Measurements from ENCODE around the gene FGFR4. TPM values are rescaled to one million over a fixed set of nuclear protein-coding genes. Genes with fewer than 3 reads are reported as not detected.

The FGFR4 gene
- total and polyA plus RNA-seq, 2 donors (not counting 1 experiment from before 2014, with no cell fraction given), result 1.2 to 2.7 TPM

DNA sequence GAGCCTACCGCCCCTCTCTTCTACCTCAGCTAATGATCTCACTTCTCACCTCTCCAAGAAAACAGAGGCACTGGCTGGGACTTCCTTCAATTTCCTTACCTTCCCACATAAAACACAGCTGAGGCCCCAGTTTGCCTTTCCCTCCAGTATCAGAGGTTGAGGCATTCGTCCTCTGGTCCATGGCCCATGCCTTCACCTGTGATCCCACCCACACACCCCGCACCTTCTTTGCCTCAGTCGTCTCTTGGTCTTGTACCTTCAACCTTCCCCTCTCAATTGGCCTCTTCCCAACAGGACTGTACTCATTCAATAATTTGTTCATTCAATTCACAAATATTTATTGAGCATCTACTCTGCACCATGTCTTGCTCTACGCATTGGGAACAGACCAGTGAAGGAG is 35.9 kb downstream of the FGFR4 start:
- 99% methylated on average over 5 of the region's 5 CpGs for WGBS (ENCODE audit: insufficient coverage)
- Histone ChIP-seq H4K20me1 (ENCODE audit: control insufficient read depth, insufficient read depth, low read length, poor library complexity, severe bottlenecking) (no peaks in the 10 kb centered on the region), H3K27me3 (replicated peaks in 1 of 4; ENCODE audit: control extremely low read depth in 1 of 4, control insufficient read depth in 3 of 4, insufficient read depth in 4 of 4, low read length in 3 of 4) (no peaks in the 10 kb centered on the region), H3K36me3 (replicated peaks in 1 of 2; ENCODE audit: control extremely low read depth in 1 of 2, control insufficient read depth in 1 of 2, extremely low read depth in 1 of 2, insufficient read depth in 2 of 2, low read length in 1 of 2) (no peaks in the 10 kb centered on the region), H3K4me3 (ENCODE audit: control extremely low read depth in 1 of 5, extremely low read depth in 1 of 5, insufficient read depth in 1 of 5, low read depth in 2 of 5, low read length in 4 of 5) (no peak overlapping the region), H2AFZ (ENCODE audit: insufficient read depth, low read depth, low read length, poor library complexity, severe bottlenecking) (no peak overlapping the region), H3K4me1 (ENCODE audit: control insufficient read depth in 2 of 2, insufficient read depth in 2 of 2, low read length in 2 of 2) (peaks cover 13 to 16% of the 10 kb centered on the region in 2 donors), H3K9me3 (ENCODE audit: control extremely low read depth in 1 of 3, control insufficient read depth in 2 of 3, insufficient read depth in 1 of 3, low read length in 2 of 3) (no peaks in the 10 kb centered on the region), H3K27ac (ENCODE audit: low read length in 2 of 2) (no peak overlapping the region), H3K9ac (ENCODE audit: low read length) (no peak overlapping the region), H3K79me2 (ENCODE audit: control insufficient read depth, insufficient read depth, low read length) (no peaks in the 10 kb centered on the region), H3K4me2 (replicated peaks; ENCODE audit: low read depth, low read length, poor library complexity, severe bottlenecking) (no peak overlapping the region)
- intact Hi-C loops (cut with micrococcal nuclease), result no loop called here
- H3K9me3 Mint-ChIP-seq (ENCODE audit: insufficient read depth), result no peaks in the 10 kb centered on the region
- POLR2A ChIA-PET, result interaction anchor here (0.7 kb wide), 1 partner anchor 17 kb away, joined by 4 read pairs; no protein-coding TSS in a partner anchor
- DNase-seq, result no peak
- peaks cover 20% of the 10 kb centered on the region for H3K4me1 Mint-ChIP-seq
- TF ChIP-seq, protein P1, sequence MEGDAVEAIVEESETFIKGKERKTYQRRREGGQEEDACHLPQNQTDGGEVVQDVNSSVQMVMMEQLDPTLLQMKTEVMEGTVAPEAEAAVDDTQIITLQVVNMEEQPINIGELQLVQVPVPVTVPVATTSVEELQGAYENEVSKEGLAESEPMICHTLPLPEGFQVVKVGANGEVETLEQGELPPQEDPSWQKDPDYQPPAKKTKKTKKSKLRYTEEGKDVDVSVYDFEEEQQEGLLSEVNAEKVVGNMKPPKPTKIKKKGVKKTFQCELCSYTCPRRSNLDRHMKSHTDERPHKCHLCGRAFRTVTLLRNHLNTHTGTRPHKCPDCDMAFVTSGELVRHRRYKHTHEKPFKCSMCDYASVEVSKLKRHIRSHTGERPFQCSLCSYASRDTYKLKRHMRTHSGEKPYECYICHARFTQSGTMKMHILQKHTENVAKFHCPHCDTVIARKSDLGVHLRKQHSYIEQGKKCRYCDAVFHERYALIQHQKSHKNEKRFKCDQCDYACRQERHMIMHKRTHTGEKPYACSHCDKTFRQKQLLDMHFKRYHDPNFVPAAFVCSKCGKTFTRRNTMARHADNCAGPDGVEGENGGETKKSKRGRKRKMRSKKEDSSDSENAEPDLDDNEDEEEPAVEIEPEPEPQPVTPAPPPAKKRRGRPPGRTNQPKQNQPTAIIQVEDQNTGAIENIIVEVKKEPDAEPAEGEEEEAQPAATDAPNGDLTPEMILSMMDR (IDR thresholded peaks at IDR 0.05), result no peak
- TF ChIP-seq EZH2 (IDR thresholded peaks at IDR 0.05; ENCODE audit: borderline replicate concordance, insufficient read depth, low read depth, low read length, poor library complexity, severe bottlenecking), result no peak
- ATAC-seq (ENCODE audit: low read depth), result no peak
- peak overlapping the region; percentile 33 for H3K27ac Mint-ChIP-seq
- CTCF ChIA-PET, result interaction anchor here (0.7 kb wide), 1 partner anchor 37 kb away, joined by 5 read pairs; no protein-coding TSS in a partner anchor
- no peak overlapping the region for H3K4me3 Mint-ChIP-seq
- no peaks in the 10 kb centered on the region for H3K27me3 Mint-ChIP-seq

DNA sequence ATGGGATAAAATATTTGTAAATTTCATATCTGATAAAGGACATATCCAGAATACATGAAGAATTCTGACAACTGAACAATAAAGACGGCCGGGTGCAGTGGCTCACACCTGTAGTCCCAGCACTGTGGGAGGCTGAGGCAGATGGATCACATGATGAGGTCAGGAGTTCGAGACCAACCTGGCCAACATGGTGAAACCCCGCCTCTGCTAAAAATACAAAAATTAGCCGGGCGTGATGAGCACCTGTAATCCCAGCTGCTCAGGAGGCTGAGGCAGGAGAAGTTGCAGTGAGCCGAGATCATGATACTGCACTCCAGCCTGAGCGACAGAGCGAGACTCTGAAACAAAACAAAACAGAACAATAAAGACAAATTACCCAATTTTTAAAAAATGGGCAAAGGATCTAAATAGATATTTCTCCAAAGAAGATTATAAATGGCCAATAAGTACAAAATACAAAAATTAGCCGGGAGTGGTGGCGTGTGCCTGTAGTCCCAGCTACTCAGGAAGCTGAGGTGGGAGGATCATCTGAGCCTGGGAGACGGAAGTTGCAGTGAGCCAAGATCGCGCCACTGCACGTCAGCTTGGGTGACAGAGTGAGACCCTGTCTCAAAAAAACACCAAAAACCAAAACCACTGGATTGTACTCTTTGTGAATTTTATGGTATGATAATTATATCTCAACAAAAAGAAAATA is 37.2 kb downstream of the FGFR4 start:
- intact Hi-C loops (cut with micrococcal nuclease), result no loop called here
- H3K4me3 ChIP-seq (ENCODE audit: control extremely low read depth in 1 of 5, extremely low read depth in 1 of 5, insufficient read depth in 1 of 5, low read depth in 2 of 5, low read length in 4 of 5), result peak overlapping the region in 3 of 5 experiments; percentile 4 to 14 (median 13)
- no peak for TF ChIP-seq EZH2 (IDR thresholded peaks at IDR 0.05; ENCODE audit: borderline replicate concordance, insufficient read depth, low read depth, low read length, poor library complexity, severe bottlenecking)
- TF ChIP-seq, protein P1 (IDR thresholded peaks at IDR 0.05), result no peak
- WGBS (ENCODE audit: insufficient coverage), result 38% methylated on average over 8 of the region's 15 CpGs
- peak; percentile 62 for DNase-seq
- CTCF ChIA-PET, result interaction anchor here (0.6 to 9.5 kb wide), 5 partner anchors 9 to 463 kb away, joined by 3 to 89 read pairs (median 3); no protein-coding TSS in a partner anchor
- H3K27ac Mint-ChIP-seq, result peak overlapping the region; percentile 81
- H3K4me3 Mint-ChIP-seq, result peak overlapping the region; percentile 74
- peaks cover 25% of the 10 kb centered on the region for H3K4me1 Mint-ChIP-seq
- peak; percentile 59 for ATAC-seq (ENCODE audit: low read depth)
- H3K9me3 ChIP-seq (ENCODE audit: control extremely low read depth in 1 of 3, control insufficient read depth in 2 of 3, insufficient read depth in 1 of 3, low read length in 2 of 3), result no peaks in the 10 kb centered on the region
- H3K27ac ChIP-seq (ENCODE audit: low read length in 2 of 2), result peak overlapping the region; percentile 50 to 73
- H3K79me2 ChIP-seq (ENCODE audit: control insufficient read depth, insufficient read depth, low read length), result no peaks in the 10 kb centered on the region
- no peaks in the 10 kb centered on the region for H3K27me3 Mint-ChIP-seq
- H4K20me1 ChIP-seq (ENCODE audit: control insufficient read depth, insufficient read depth, low read length, poor library complexity, severe bottlenecking), result no peaks in the 10 kb centered on the region
- H2AFZ ChIP-seq (ENCODE audit: insufficient read depth, low read depth, low read length, poor library complexity, severe bottlenecking), result peak overlapping the region; percentile 44
- no peaks in the 10 kb centered on the region for H3K36me3 ChIP-seq (replicated peaks in 1 of 2; ENCODE audit: control extremely low read depth in 1 of 2, control insufficient read depth in 1 of 2, extremely low read depth in 1 of 2, insufficient read depth in 2 of 2, low read length in 1 of 2)
- no peaks in the 10 kb centered on the region for H3K27me3 ChIP-seq (replicated peaks in 1 of 4; ENCODE audit: control extremely low read depth in 1 of 4, control insufficient read depth in 3 of 4, insufficient read depth in 4 of 4, low read length in 3 of 4)
- no peaks in the 10 kb centered on the region for H3K9me3 Mint-ChIP-seq (ENCODE audit: insufficient read depth)
- peaks cover 13 to 22% of the 10 kb centered on the region in 2 donors for H3K4me1 ChIP-seq (ENCODE audit: control insufficient read depth in 2 of 2, insufficient read depth in 2 of 2, low read length in 2 of 2)
- H3K4me2 ChIP-seq (replicated peaks; ENCODE audit: low read depth, low read length, poor library complexity, severe bottlenecking), result peak overlapping the region; percentile 52
- POLR2A ChIA-PET, result interaction anchor here (1.4 kb wide), 1 partner anchor 9 kb away, joined by 8 read pairs; the partner anchor contains the start of gene NSD1
- peak overlapping the region; percentile 1 for H3K9ac ChIP-seq (ENCODE audit: low read length)

All from B cell (primary cell).